GM19395 (cell line): Measurements from ENCODE around the gene RASA3.
"Not testable (repeated sequence)": the region's sequence is repeated elsewhere in the genome, so short reads cannot be mapped to it uniquely, and the experiment has no call there.

ENCODE experiments used
- ATAC-seq: cut with Tn5 transposase; IDR thresholded peaks from one replicate; pipeline ENCODE4 v1.9.1; 2021; ENCODE audit warnings: mild to moderate bottlenecking, moderate library complexity; ENCODE audit not compliant: unreplicated experiment

The RASA3 gene

GRCh38 chr13:114114006-114114640 is 18.3 kb downstream of the RASA3 start:
- no peak for ATAC-seq

GRCh38 chr13:114113395-114113794 is 19.0 kb downstream of the RASA3 start:
- ATAC-seq, result not testable (repeated sequence)

- no peak for ATAC-seq
Observed at GRCh38 chr13:114112826-114113322, 19.5 kb downstream of the RASA3 start.

- ATAC-seq, result no peak
Observed at GRCh38 chr13:114112231-114112825, 20.1 kb downstream of the RASA3 start.

- no peak for ATAC-seq
Observed at GRCh38 chr13:114111577-114111976, 20.8 kb downstream of the RASA3 start.

GRCh38 chr13:114110830-114111189 is 21.6 kb downstream of the RASA3 start:
- not testable (repeated sequence) for ATAC-seq

GRCh38 chr13:114110091-114110829 is 22.2 kb downstream of the RASA3 start:
- ATAC-seq, result peak; percentile 57

- no peak for ATAC-seq
Observed at GRCh38 chr13:114109641-114110041, 22.8 kb downstream of the RASA3 start.

GRCh38 chr13:114108894-114109293 is 23.5 kb downstream of the RASA3 start:
- ATAC-seq, result no peak

- no peak for ATAC-seq
Observed at GRCh38 chr13:114108141-114108761, 24.2 kb downstream of the RASA3 start.

- no peak for ATAC-seq
Observed at GRCh38 chr13:114107686-114108081, 24.7 kb downstream of the RASA3 start.

- no peak for ATAC-seq
Observed at GRCh38 chr13:114106991-114107685, 25.3 kb downstream of the RASA3 start.

- ATAC-seq, result no peak
Observed at GRCh38 chr13:114106526-114106925, 25.9 kb downstream of the RASA3 start.

GRCh38 chr13:114105521-114106225 is 26.8 kb downstream of the RASA3 start:
- ATAC-seq, result no peak

- no peak for ATAC-seq
Observed at GRCh38 chr13:114104655-114105520, 27.5 kb downstream of the RASA3 start.

- ATAC-seq, result no peak
Observed at GRCh38 chr13:114103801-114104654, 28.4 kb downstream of the RASA3 start.

GRCh38 chr13:114103289-114103621 is 29.2 kb downstream of the RASA3 start:
- ATAC-seq, result not testable (repeated sequence)

- no peak for ATAC-seq
Observed at GRCh38 chr13:114102521-114103288, 29.7 kb downstream of the RASA3 start.
